Activated CD4-positive, alpha-beta T cell treated with anti-CD3 and anti-CD28 coated beads for 36 hours (primary cell): ENCODE results near the gene TREML1. TPM values are rescaled to one million over a fixed set of nuclear protein-coding genes. Genes with fewer than 3 reads are reported as not detected.
"Not testable (repeated sequence)": the region's sequence is repeated elsewhere in the genome, so short reads cannot be mapped to it uniquely, and the experiment has no call there.

ENCODE experiments used
- ATAC-seq: fragments of 200-7000 bp; cut with Tn5 transposase; one replicate; pipeline ENCODE4 v1.10.0; 2021; ENCODE audit warnings: mild to moderate bottlenecking, moderate library complexity
- CTCF ChIA-PET: fragments of 350-600 bp; sonication (Branson Sonifier 250); formaldehyde crosslinking; loops from one replicate; lab custom pipeline; 2021; ENCODE audit warnings: antibody characterized with exemption; lab: Charles Lee
- POLR2A ChIA-PET: fragments of 350-600 bp; sonication (Branson Sonifier 250); formaldehyde crosslinking; loops from one replicate; lab custom pipeline; 2021; ENCODE audit warnings: antibody characterized with exemption, inconsistent platforms; lab: Charles Lee
- DNase-seq: peaks from one replicate; pipeline ENCODE4 v3.0.0-alpha.2; 2020
- H3K27ac Mint-ChIP-seq: one replicate; pipeline ENCODE4 v1.8.0; 2021; ENCODE audit warnings: mixed read lengths
- H3K27me3 Mint-ChIP-seq: one replicate; pipeline ENCODE4 v1.8.0; 2021; ENCODE audit warnings: mixed read lengths
- H3K36me3 Mint-ChIP-seq: one replicate; pipeline ENCODE4 v1.8.0; 2021; ENCODE audit warnings: low read depth, mixed read lengths
- H3K4me1 Mint-ChIP-seq: one replicate; pipeline ENCODE4 v1.8.0; 2021; ENCODE audit warnings: mixed read lengths
- H3K4me3 Mint-ChIP-seq: one replicate; pipeline ENCODE4 v1.8.0; 2021; ENCODE audit warnings: mild to moderate bottlenecking, moderate library complexity, mixed read lengths
- H3K9me3 Mint-ChIP-seq: one replicate; pipeline ENCODE4 v1.8.0; 2021; ENCODE audit warnings: low read depth, mixed read lengths
- intact Hi-C, 2 experiments: fragments of 100-400 bp; cut with DNase I in 1 of 2; cut with micrococcal nuclease in 1 of 2; formaldehyde crosslinking; loops; one replicate each; pipeline versions ENCODE4 v1.14.2 to v1.15.1; 2022 to 2024; cut with DNase I, micrococcal nuclease
- total RNA-seq, 2 experiments: library from RNA; stranded (reverse); gene quantifications; one replicate each; pipeline ENCODE4 v1.2.3, GENCODE V29; 2021

TREML1 gene
- total RNA-seq, 2 experiments from 2014 or later = not detected

GRCh38 chr6:41191569-41191968 is 37.4 kb upstream of the TREML1 start:
- Mint-ChIP-seq H3K9me3 (peaks cover 6% of the 10 kb centered on the region), H3K27me3 (no peaks in the 10 kb centered on the region), H3K4me3 (no peak overlapping the region), H3K27ac (no peak overlapping the region), H3K36me3 (peaks cover 3% of the 10 kb centered on the region), H3K4me1 (peaks cover 9% of the 10 kb centered on the region)
- ATAC-seq (peak; percentile 75), DNase-seq (peak; percentile 71)
- intact Hi-C loops = loop anchor here (1.0 to 2.0 kb wide), 2 partner anchors 127 to 128 kb away; no protein-coding TSS in a partner anchor
- POLR2A ChIA-PET = no interaction called here
- CTCF ChIA-PET = interaction anchor here (0.6 to 3.6 kb wide), 9 partner anchors 9 to 129 kb away, joined by 3 to 15 read pairs (median 4); partner anchors contain the start of gene TREML2

DNA sequence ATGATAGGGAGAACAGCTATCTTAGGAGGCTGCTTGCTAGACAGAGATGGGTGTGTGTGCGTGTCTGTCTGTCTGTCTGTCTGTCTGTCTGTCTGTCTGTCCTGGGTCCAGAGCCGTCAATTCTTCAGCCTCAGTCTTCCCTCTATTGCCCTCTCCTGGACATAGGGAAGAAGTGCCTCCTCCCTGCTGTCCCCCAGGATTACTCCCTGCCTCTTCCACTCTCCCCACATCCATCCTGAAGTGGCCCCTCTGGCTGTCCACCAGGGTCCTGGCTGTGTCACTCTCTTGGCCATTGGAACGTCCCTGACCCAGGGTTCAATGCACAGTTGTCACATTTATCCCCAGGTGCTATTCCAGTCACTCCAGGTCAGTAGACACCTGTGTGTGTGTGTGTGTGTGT is 36.6 kb upstream of the TREML1 start:
- Mint-ChIP-seq H3K4me3 (no peak overlapping the region), H3K4me1 (peaks cover 10% of the 10 kb centered on the region), H3K36me3 (peaks cover 3% of the 10 kb centered on the region), H3K27me3 (no peaks in the 10 kb centered on the region), H3K9me3 (peaks cover 6% of the 10 kb centered on the region), H3K27ac (no peak overlapping the region)
- intact Hi-C loops = loop anchor here (1.0 to 2.0 kb wide), 2 partner anchors 128 to 129 kb away; no protein-coding TSS in a partner anchor
- POLR2A ChIA-PET = no interaction called here
- no peak for ATAC-seq
- CTCF ChIA-PET = interaction anchor here (0.6 to 3.6 kb wide), 5 partner anchors 10 to 130 kb away, joined by 3 to 15 read pairs (median 4); no protein-coding TSS in a partner anchor
- no peak for DNase-seq

DNA sequence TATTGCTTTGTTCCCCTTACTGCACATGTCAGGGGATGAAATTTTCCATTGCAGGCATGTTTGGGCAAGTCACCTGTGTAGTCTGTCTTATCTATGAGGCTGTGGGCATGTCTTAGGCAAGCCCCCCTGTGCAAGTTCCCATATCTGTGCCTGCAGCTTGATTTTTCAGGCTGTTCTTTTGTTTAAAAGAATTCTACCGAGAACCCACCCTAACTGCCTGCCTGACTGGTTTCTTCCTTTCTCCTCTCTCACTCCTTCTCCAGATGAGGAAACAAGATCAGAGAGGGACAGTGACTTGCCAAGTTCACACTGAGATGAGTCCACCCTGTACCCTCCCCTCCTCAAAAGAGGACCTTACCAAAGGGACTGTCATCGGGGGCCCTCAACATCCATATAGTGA is 35.8 kb upstream of the TREML1 start:
- H3K27me3 Mint-ChIP-seq = no peaks in the 10 kb centered on the region
- DNase-seq (no peak), ATAC-seq (no peak)
- H3K36me3 Mint-ChIP-seq = peaks cover 3% of the 10 kb centered on the region
- POLR2A ChIA-PET = no interaction called here
- H3K4me1 Mint-ChIP-seq = peaks cover 10% of the 10 kb centered on the region
- no peak overlapping the region for H3K4me3 Mint-ChIP-seq
- no peak overlapping the region for H3K27ac Mint-ChIP-seq
- CTCF ChIA-PET = interaction anchor here (0.6 to 3.6 kb wide), 7 partner anchors 9 to 130 kb away, joined by 3 to 15 read pairs (median 4); no protein-coding TSS in a partner anchor
- intact Hi-C loops = loop anchor here in 1 of 2 experiments (2.0 to 10.0 kb wide), 2 partner anchors 115 to 129 kb away; partner anchors contain the start of genes NFYA and OARD1
- H3K9me3 Mint-ChIP-seq = peaks cover 6% of the 10 kb centered on the region

DNA sequence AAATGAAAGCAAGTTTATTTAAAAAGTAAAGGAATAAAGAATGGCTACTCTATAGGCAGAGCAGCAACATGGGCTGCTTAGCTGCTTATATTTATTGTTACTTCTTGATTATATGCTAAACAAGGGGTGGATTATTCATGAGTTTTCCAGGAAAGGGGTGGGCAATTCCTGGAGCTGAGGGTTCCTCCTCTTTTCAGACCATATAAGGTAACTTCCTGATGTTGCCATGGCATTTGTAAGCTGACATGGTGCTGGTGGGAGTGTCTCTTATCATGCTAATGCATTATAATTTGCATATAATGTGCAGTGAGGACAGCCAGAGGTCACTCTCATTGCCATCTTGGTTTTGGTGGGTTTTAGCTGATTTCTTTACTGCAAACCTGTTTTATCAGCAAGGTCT is 34.9 kb upstream of the TREML1 start:
- H3K9me3 Mint-ChIP-seq, H3K27ac Mint-ChIP-seq, ATAC-seq, H3K36me3 Mint-ChIP-seq, H3K4me1 Mint-ChIP-seq, POLR2A ChIA-PET, DNase-seq, H3K27me3 Mint-ChIP-seq, H3K4me3 Mint-ChIP-seq: not testable (repeated sequence)
- intact Hi-C loops = loop anchor here in 1 of 2 experiments (10.0 kb wide), 1 partner anchor 114 kb away; the partner anchor contains the start of genes NFYA and OARD1
- CTCF ChIA-PET = interaction anchor here (0.6 to 3.6 kb wide), 5 partner anchors 12 to 131 kb away, joined by 4 to 15 read pairs (median 6); no protein-coding TSS in a partner anchor

- CTCF ChIA-PET = interaction anchor here (0.6 to 1.9 kb wide), 4 partner anchors 8 to 186 kb away, joined by 3 to 7 read pairs (median 3); no protein-coding TSS in a partner anchor
- H3K36me3 Mint-ChIP-seq = no peaks in the 10 kb centered on the region
- H3K27me3 Mint-ChIP-seq = no peaks in the 10 kb centered on the region
- intact Hi-C loops = loop anchor here in 1 of 2 experiments (10.0 kb wide), 1 partner anchor 113 kb away; the partner anchor contains the start of genes NFYA and OARD1
- peaks cover 6% of the 10 kb centered on the region for H3K9me3 Mint-ChIP-seq
- ATAC-seq = no peak
- no peak for DNase-seq
- H3K4me3 Mint-ChIP-seq = no peak overlapping the region
- POLR2A ChIA-PET = no interaction called here
- no peak overlapping the region for H3K27ac Mint-ChIP-seq
- H3K4me1 Mint-ChIP-seq = peaks cover 8% of the 10 kb centered on the region
These were observed 34.1 kb upstream of the TREML1 start for GRCh38 chr6:41187924-41188886.

GRCh38 chr6:41186031-41186562 is 31.9 kb upstream of the TREML1 start:
- CTCF ChIA-PET = interaction anchor here (0.7 to 1.5 kb wide), 2 partner anchors 18 to 106 kb away, joined by 3 read pairs; no protein-coding TSS in a partner anchor

DNA sequence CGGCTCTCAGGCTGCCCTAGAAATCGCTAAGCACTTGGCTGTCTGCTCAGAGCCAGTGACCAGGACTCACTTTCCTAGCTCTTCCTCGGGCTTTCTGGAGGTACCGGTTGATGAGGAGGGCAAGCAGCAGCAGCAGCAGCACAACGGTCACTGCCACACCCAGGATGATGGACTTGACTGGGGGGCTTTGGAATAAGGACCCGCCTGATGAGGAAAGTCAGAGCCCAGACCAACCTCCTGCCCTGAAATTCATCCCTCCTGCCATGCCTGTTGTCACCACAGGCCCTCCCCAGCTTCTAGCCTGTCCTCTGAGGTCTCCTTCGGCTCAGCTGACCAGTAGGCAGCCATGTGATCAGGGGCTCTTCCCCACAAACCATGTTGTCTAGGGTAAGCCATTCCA is 30.6 kb upstream of the TREML1 start:
- POLR2A ChIA-PET = no interaction called here
- Mint-ChIP-seq H3K36me3 (no peaks in the 10 kb centered on the region), H3K27me3 (no peaks in the 10 kb centered on the region), H3K27ac (no peak overlapping the region), H3K9me3 (peaks cover 4% of the 10 kb centered on the region), H3K4me3 (no peak overlapping the region), H3K4me1 (peaks cover 15% of the 10 kb centered on the region)
- ATAC-seq (no peak), DNase-seq (no peak)
- CTCF ChIA-PET = interaction anchor here (0.6 to 1.1 kb wide), 4 partner anchors 16 to 832 kb away, joined by 3 read pairs; no protein-coding TSS in a partner anchor
- intact Hi-C loops = loop anchor here (5.0 to 10.0 kb wide), 4 partner anchors 92 to 177 kb away; partner anchors contain the start of genes NFYA (in 2 of the 2) and OARD1 (in 2 of the 2)

More at GRCh38 chr6:41186031-41186562, 31.9 kb upstream of the TREML1 start:
- Mint-ChIP-seq H3K27me3 (no peaks in the 10 kb centered on the region), H3K36me3 (no peaks in the 10 kb centered on the region), H3K4me1 (peaks cover 15% of the 10 kb centered on the region), H3K9me3 (peaks cover 6% of the 10 kb centered on the region), H3K27ac (no peak overlapping the region), H3K4me3 (no peak overlapping the region)
- no peak for ATAC-seq
- POLR2A ChIA-PET = no interaction called here
- intact Hi-C loops = loop anchor here in 1 of 2 experiments (10.0 kb wide), 1 partner anchor 111 kb away; the partner anchor contains the start of genes NFYA and OARD1
- no peak for DNase-seq

DNA sequence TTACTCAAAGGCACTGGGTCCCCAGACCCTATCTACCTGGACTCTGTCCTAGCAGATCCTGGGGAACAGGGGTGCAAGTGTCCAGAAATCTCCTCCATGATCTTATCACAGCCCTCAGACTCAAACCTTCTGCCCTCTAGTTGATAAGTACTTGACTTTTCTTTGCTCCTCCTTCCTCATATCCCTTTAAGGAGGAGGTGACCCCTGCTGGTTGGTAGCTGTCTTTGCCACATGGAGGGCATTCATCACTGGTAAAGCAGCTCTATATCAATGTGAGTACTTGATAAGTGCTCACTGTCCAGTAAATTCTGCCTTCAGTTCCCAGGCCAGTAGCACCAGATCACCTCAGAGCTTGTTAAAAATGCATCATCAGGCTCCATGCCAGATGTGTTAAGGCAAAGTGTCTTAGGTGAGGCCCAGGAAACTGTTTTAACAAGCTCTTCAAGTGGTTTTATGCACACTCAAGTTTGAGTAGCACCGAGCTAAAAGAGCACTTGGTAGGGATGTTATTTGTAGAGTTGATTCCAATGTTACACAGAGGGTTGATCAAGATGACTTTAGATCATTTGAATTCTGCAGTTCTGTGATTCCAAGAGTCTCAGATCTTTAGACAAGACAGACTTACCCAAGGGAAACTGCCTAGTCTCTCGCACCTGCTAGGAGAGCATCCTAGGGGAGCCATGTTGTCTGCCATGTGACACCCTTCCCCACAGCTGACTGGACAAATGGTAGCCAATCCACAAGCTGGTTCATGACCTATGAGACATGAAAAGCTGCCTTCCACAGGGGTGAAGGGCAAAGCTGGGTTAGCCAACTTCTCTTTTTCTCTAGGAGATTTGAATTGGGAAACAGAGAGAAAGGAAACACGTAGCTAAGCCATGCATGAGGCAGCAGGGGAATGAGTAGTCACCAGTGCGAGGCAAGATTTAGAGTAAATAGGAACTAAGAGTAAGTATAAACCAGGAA is 28.2 kb upstream of the TREML1 start:
- peak; percentile 66 for DNase-seq
- intact Hi-C loops = loop anchor here (1.0 to 10.0 kb wide), 5 partner anchors 90 to 175 kb away; partner anchors contain the start of genes NFYA (in 2 of the 2) and OARD1 (in 2 of the 2)
- ChIA-PET CTCF (interaction anchor here (0.5 to 2.6 kb wide), 38 partner anchors 9 to 1410 kb away, joined by 3 to 15 read pairs (median 4); partner anchors contain the start of genes TOMM6, TREML1, TREML2 and UNC5CL), POLR2A (no interaction called here)
- Mint-ChIP-seq H3K36me3 (no peaks in the 10 kb centered on the region), H3K4me3 (no peak overlapping the region), H3K27ac (no peak overlapping the region), H3K27me3 (no peaks in the 10 kb centered on the region), H3K9me3 (no peaks in the 10 kb centered on the region), H3K4me1 (peaks cover 11% of the 10 kb centered on the region)
- peak; percentile 98 for ATAC-seq

DNA sequence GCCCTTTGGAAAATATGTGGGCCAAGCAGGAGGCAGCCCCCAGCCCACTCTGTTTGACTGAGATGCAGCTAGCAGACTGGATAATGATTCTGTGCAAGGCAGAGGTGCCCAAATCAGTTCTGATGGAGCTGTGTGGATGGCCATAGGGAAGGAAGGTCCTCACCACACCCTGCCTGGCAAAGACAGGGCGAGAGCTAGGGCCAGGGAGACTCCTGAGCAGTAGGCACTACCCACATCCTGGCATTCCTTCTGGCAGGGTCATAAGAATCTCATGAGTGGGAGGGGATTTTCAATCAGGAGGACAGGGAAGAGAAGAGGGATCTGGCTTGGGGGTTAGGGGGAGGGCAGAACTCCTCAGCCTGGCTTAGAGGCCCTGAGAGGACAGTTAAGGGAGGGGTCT is 27.4 kb upstream of the TREML1 start:
- no peaks in the 10 kb centered on the region for H3K36me3 Mint-ChIP-seq
- DNase-seq (no peak), ATAC-seq (no peak)
- H3K27ac Mint-ChIP-seq = no peak overlapping the region
- H3K4me1 Mint-ChIP-seq = peaks cover 11% of the 10 kb centered on the region
- intact Hi-C loops = loop anchor here (5.0 to 10.0 kb wide), 4 partner anchors 89 to 174 kb away; partner anchors contain the start of genes NFYA (in 2 of the 2) and OARD1 (in 2 of the 2)
- CTCF ChIA-PET = interaction anchor here (0.5 to 2.6 kb wide), 14 partner anchors 9 to 723 kb away, joined by 3 to 15 read pairs (median 4); partner anchors contain the start of gene TREML1
- no peak overlapping the region for H3K4me3 Mint-ChIP-seq
- H3K27me3 Mint-ChIP-seq = no peaks in the 10 kb centered on the region
- POLR2A ChIA-PET = no interaction called here
- no peaks in the 10 kb centered on the region for H3K9me3 Mint-ChIP-seq

- CTCF ChIA-PET = interaction anchor here (0.6 kb wide), 1 partner anchor 145 kb away, joined by 3 read pairs; no protein-coding TSS in a partner anchor
- no peak overlapping the region for H3K4me3 Mint-ChIP-seq
- DNase-seq (no peak), ATAC-seq (no peak)
- no peaks in the 10 kb centered on the region for H3K36me3 Mint-ChIP-seq
- H3K4me1 Mint-ChIP-seq = peaks cover 7% of the 10 kb centered on the region
- H3K27ac Mint-ChIP-seq = no peak overlapping the region
- no peaks in the 10 kb centered on the region for H3K9me3 Mint-ChIP-seq
- intact Hi-C loops = no loop called here
- POLR2A ChIA-PET = no interaction called here
- peaks cover 3% of the 10 kb centered on the region for H3K27me3 Mint-ChIP-seq
These were observed 25.0 kb upstream of the TREML1 start for GRCh38 chr6:41179163-41179562.
